GM12801 (cell line): ENCODE data around the gene PDE1C.

ENCODE experiments used
- CTCF ChIP-seq: IDR thresholded peaks from one replicate; pipeline ENCODE4 v1.5.1; 2011; ENCODE audit warnings: control low read depth; ENCODE audit not compliant: insufficient read length; ENCODE audit errors: extremely low read depth

PDE1C gene

GRCh38 chr7:31921047-31921446, 149.2 kb downstream of the PDE1C start:
- no peak for TF ChIP-seq CTCF

- no peak for TF ChIP-seq CTCF
Measured at GRCh38 chr7:31919678-31920369, 150.4 kb downstream of the PDE1C start.

GRCh38 chr7:31918706-31919393, 151.4 kb downstream of the PDE1C start:
- no peak for TF ChIP-seq CTCF

GRCh38 chr7:31917256-31917655, 153.0 kb downstream of the PDE1C start:
- no peak for TF ChIP-seq CTCF

GRCh38 chr7:31910191-31910590, 160.0 kb downstream of the PDE1C start:
- no peak for TF ChIP-seq CTCF

- TF ChIP-seq CTCF, result no peak
Measured at GRCh38 chr7:31906479-31907171, 163.6 kb downstream of the PDE1C start.

- no peak for TF ChIP-seq CTCF
Measured at GRCh38 chr7:31903962-31904361, 166.2 kb downstream of the PDE1C start.
